CD4-positive, CD25-positive, alpha-beta regulatory T cell (primary cell): Measurements from ENCODE around the gene BCKDHA. TPM values are rescaled to one million over a fixed set of nuclear protein-coding genes. Genes with fewer than 3 reads are reported as not detected.
"Not testable (repeated sequence)": the region's sequence is repeated elsewhere in the genome, so short reads cannot be mapped to it uniquely, and the experiment has no call there.

Experiments
- ATAC-seq, 2 donors: fragments of 150-1000 bp; cut with Tn5 transposase; one replicate each; pipeline ENCODE4 v1.10.0; 2021; ENCODE audit warnings: low read depth in 2 of 2, moderate number of reproducible peaks in 2 of 2, moderate library complexity in 1 of 2
- DNase-seq, 3 donors: peaks; one replicate each; pipeline versions ENCODE4 v3.0.0 to v3.0.0-alpha.2; 2012 to 2022; ENCODE audit warnings: mixed read lengths in 1 of 3
- H3K27ac ChIP-seq: one replicate; pipeline ENCODE4 v1.7.0; 2013; ENCODE audit warnings: mild to moderate bottlenecking, low read length; ENCODE audit not compliant: insufficient read depth, poor library complexity, severe bottlenecking
- H3K27me3 ChIP-seq: one replicate; pipeline ENCODE4 v1.7.0; 2013; ENCODE audit warnings: low read length; ENCODE audit not compliant: control insufficient read depth, insufficient read depth
- H3K36me3 ChIP-seq: one replicate; pipeline ENCODE4 v1.7.0; 2013; ENCODE audit warnings: mild to moderate bottlenecking, low read length, moderate library complexity; ENCODE audit not compliant: control insufficient read depth, insufficient read depth
- H3K4me1 ChIP-seq: 2 replicates; pipeline ENCODE4 v1.7.0; 2013; ENCODE audit warnings: mild to moderate bottlenecking, low read length; ENCODE audit not compliant: insufficient read depth, control insufficient read depth, poor library complexity, severe bottlenecking
- H3K4me3 ChIP-seq: one replicate; pipeline ENCODE4 v1.7.0; 2013; ENCODE audit warnings: low read depth, mild to moderate bottlenecking, low read length, moderate library complexity
- H3K9me3 ChIP-seq, 2 experiments: 1 replicate in 1 of 2; 2 replicates in 1 of 2; pipeline ENCODE4 v1.7.0; 2013; ENCODE audit warnings: low read length in 2 of 2, mild to moderate bottlenecking in 1 of 2, moderate library complexity in 1 of 2; ENCODE audit not compliant: control insufficient read depth in 2 of 2
- H3K27ac Mint-ChIP-seq, 3 donors: one replicate each; pipeline ENCODE4 v1.8.0; 2020 to 2022; ENCODE audit warnings: mild to moderate bottlenecking in 3 of 3, mixed read lengths in 3 of 3, moderate library complexity in 2 of 3
- H3K27me3 Mint-ChIP-seq: one replicate; pipeline ENCODE4 v1.8.0; 2022; ENCODE audit warnings: mild to moderate bottlenecking, mixed read lengths
- H3K36me3 Mint-ChIP-seq: one replicate; pipeline ENCODE4 v1.8.0; 2020; ENCODE audit warnings: mixed read lengths
- H3K4me1 Mint-ChIP-seq, 4 donors: one replicate each; pipeline ENCODE4 v1.8.0; 2020 to 2022; ENCODE audit warnings: mixed read lengths in 4 of 4, mild to moderate bottlenecking in 1 of 4
- H3K4me3 Mint-ChIP-seq, 4 donors: one replicate each; pipeline ENCODE4 v1.8.0; 2020 to 2022; ENCODE audit warnings: mild to moderate bottlenecking in 4 of 4, mixed read lengths in 4 of 4, moderate library complexity in 3 of 4
- H3K9me3 Mint-ChIP-seq, 7 donors: one replicate each; pipeline ENCODE4 v1.8.0; 2020 to 2022; ENCODE audit warnings: mixed read lengths in 7 of 7, mild to moderate bottlenecking in 3 of 7, moderate library complexity in 2 of 7
- polyA plus RNA-seq, 4 donors: library from polyadenylated mRNA; unstranded; fragments of 300-500 nt; fragmentation: Illumina TruSeq; gene quantifications; one replicate each; pipeline ENCODE4 v1.2.3, GENCODE V29; 2021
- total RNA-seq: library from RNA; stranded (reverse); gene quantifications from one replicate; pipeline ENCODE4 v1.2.3, GENCODE V29; 2022

The BCKDHA gene
- total and polyA plus RNA-seq, 5 donors from 2014 or later, result 14.3 to 66.0 (median 60.6) TPM

DNA sequence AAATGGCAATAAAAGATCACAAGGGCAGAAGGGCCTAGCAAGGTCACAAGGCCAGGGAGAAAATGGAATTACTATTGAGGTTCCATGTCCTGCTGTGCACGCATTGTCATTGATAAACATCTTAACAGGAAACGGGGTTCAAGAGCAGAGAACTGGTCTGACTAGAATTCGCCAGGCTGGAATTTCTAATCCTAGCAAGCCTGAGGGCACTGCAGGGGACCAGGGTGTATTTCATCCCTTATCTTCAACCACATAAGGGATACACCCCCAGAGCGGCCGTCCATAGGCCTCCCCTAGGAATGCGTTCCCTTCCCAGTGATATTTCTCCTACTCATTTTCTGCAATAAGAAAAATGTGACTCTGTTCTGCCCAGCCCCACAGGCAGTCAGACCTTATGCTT is 64.9 kb downstream of the BCKDHA start:
- no peaks in the 10 kb centered on the region for H3K9me3 Mint-ChIP-seq
- ATAC-seq (no peak), DNase-seq (no peak)
- no peak overlapping the region for H3K4me3 ChIP-seq
- peaks cover 51% of the 10 kb centered on the region for H3K27me3 Mint-ChIP-seq
- no peak overlapping the region for H3K4me3 Mint-ChIP-seq
- peaks cover 4% of the 10 kb centered on the region for H3K4me1 ChIP-seq
- peaks cover 8% of the 10 kb centered on the region for H3K27me3 ChIP-seq
- no peaks in the 10 kb centered on the region for H3K36me3 Mint-ChIP-seq
- peaks cover 8 to 17% (median 11%) of the 10 kb centered on the region in 4 donors for H3K4me1 Mint-ChIP-seq
- no peak overlapping the region for H3K27ac ChIP-seq
- no peaks in the 10 kb centered on the region for H3K9me3 ChIP-seq
- H3K27ac Mint-ChIP-seq, result no peak overlapping the region
- H3K36me3 ChIP-seq, result no peaks in the 10 kb centered on the region

DNA sequence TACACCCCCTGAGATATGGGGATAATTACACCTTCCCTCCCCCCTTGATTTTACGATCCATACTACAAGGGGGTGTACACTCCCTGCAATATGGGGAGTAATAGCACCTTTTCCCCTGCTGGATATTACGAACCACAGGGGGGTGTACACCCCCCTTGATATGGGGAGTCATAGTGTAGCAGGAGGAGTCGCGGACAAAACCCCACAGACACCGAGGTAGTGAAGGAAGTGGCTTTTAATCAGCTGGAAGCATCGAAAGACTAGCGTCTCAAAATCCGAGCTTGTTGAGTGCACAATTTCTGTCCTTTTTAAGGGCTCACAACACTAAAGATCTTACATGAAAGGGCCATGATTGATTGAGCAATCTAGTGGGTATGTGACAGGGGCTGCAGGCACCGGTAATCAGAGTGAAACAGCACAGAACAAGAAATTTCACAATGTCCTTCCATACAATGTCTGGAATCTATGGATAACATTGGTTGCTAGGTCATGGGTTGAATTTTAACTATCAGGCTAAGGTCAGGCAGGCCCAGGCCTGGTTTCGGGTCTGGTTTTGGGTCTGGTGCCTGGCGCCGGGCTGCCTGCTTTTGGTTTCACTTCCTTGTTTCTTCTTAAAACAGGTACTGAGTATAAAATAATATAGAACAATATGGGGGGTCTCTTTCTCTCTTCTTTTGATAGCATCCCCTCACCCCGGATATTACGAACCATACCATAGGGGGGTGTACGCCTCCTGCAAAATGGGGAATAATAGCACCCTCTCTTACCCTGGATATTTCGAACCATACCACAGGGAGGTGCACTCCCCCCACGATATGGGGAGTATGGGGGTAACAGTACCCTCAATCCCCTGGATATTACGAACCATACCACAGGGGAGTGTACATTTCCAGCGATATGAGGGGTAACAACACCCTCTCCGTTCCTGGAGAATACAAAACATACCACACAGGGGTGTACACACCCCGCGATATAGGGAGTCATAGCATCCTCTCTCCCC is 65.9 kb downstream of the BCKDHA start:
- H3K9me3 ChIP-seq, H3K27me3 ChIP-seq, H3K36me3 Mint-ChIP-seq, H3K27ac ChIP-seq, H3K4me1 ChIP-seq, H3K36me3 ChIP-seq, H3K9me3 Mint-ChIP-seq, H3K4me1 Mint-ChIP-seq: not testable (repeated sequence)
- H3K27me3 Mint-ChIP-seq, result peaks cover 51% of the 10 kb centered on the region
- H3K4me3 Mint-ChIP-seq, result peak overlapping the region; percentile 29 to 59 (median 56)
- DNase-seq, result peak in 1 of 3 donors; percentile 55
- H3K4me3 ChIP-seq, result peak overlapping the region; percentile 44
- peak overlapping the region in 2 of 3 donors; percentile 5 to 79 for H3K27ac Mint-ChIP-seq
- ATAC-seq, result peak in 1 of 2 donors; percentile 34

Other genes starting within 250 kb of the BCKDHA start
- not detected for gene CYP2S1, start 204.6 kb upstream of the BCKDHA start, total RNA-seq
- gene CYP2S1, start 204.6 kb upstream of the BCKDHA start, polyA plus RNA-seq, result under 1 TPM in 1 of 4 donors, not detected in 3; 0.28 TPM
- not detected for gene AXL, start 178.6 kb upstream of the BCKDHA start, total RNA-seq
- under 1 TPM; 0.08 to 0.47 (median 0.41) TPM for gene AXL, start 178.6 kb upstream of the BCKDHA start, polyA plus RNA-seq
- gene HNRNPUL1, start 133.4 kb upstream of the BCKDHA start, total RNA-seq, result 354 TPM
- gene HNRNPUL1, start 133.4 kb upstream of the BCKDHA start, polyA plus RNA-seq, result 10 to 100 TPM; 39.3 to 56.8 (median 45.4) TPM
- gene CCDC97, start 87.6 kb upstream of the BCKDHA start, total RNA-seq, result 43.7 TPM
- gene CCDC97, start 87.6 kb upstream of the BCKDHA start, polyA plus RNA-seq, result 10 to 100 TPM; 17.7 to 21.8 (median 19.6) TPM
- gene TGFB1, start 43.9 kb upstream of the BCKDHA start, total RNA-seq, result 414 TPM
- 10 to 100 TPM; 31.6 to 51.8 (median 46.9) TPM for gene TGFB1, start 43.9 kb upstream of the BCKDHA start, polyA plus RNA-seq
- 22.3 TPM for gene B9D2, start 33.7 kb upstream of the BCKDHA start, total RNA-seq
- 10 to 100 TPM; 23.9 to 28.4 (median 24.3) TPM for gene B9D2, start 33.7 kb upstream of the BCKDHA start, polyA plus RNA-seq
- gene TMEM91, start 21.3 kb upstream of the BCKDHA start, total RNA-seq, result 12.4 TPM
- gene TMEM91, start 21.3 kb upstream of the BCKDHA start, polyA plus RNA-seq, result 1 to 10 TPM; 2.0 to 7.5 (median 4.0) TPM
- gene EXOSC5, start 459 bp upstream of the BCKDHA start, total RNA-seq, result 13.9 TPM
- gene EXOSC5, start 459 bp upstream of the BCKDHA start, polyA plus RNA-seq, result 10 to 100 TPM; 46.1 to 65.3 (median 58.6) TPM
- 0.67 TPM for gene B3GNT8, start 29.6 kb downstream of the BCKDHA start, total RNA-seq
- gene B3GNT8, start 29.6 kb downstream of the BCKDHA start, polyA plus RNA-seq, result 1 to 10 TPM in 1 of 4 donors, under 1 TPM in 3; 0.45 to 1.0 (median 0.59) TPM
- gene DMAC2, start 42.1 kb downstream of the BCKDHA start, total RNA-seq, result 26.8 TPM
- 10 to 100 TPM; 46.2 to 58.6 (median 48.6) TPM for gene DMAC2, start 42.1 kb downstream of the BCKDHA start, polyA plus RNA-seq
- not detected for gene ERICH4, start 45.3 kb downstream of the BCKDHA start, total RNA-seq
- not detected for gene ERICH4, start 45.3 kb downstream of the BCKDHA start, polyA plus RNA-seq
- gene CEACAM21, start 178.3 kb downstream of the BCKDHA start, total RNA-seq, result 43.8 TPM
- gene CEACAM21, start 178.3 kb downstream of the BCKDHA start, polyA plus RNA-seq, result 10 to 100 TPM; 39.1 to 58.6 (median 46.7) TPM
- 16.1 TPM for gene CEACAM4, start 229.3 kb downstream of the BCKDHA start, total RNA-seq
- 10 to 100 TPM; 24.4 to 50.2 (median 36.5) TPM for gene CEACAM4, start 229.3 kb downstream of the BCKDHA start, polyA plus RNA-seq